Breast epithelium (tissue), 4 donors: ENCODE measurements around the gene TANGO2. TPM values are rescaled to one million over a fixed set of nuclear protein-coding genes. Genes with fewer than 3 reads are reported as not detected.

Source experiments
- DNase-seq, 2 donors: peaks; one replicate each; pipeline ENCODE4 v3.0.0-alpha.2; 2019; ENCODE audit warnings: low spot score in 2 of 2
- H3K27ac ChIP-seq, 2 donors: fragments of 200-600 bp; sonication (generic) in 1 of 2; one replicate each; pipeline ENCODE4 v1.5.1; 2016 to 2019; ENCODE audit warnings: mild to moderate bottlenecking in 1 of 2
- H3K27me3 ChIP-seq, 2 donors: fragments of 200-600 bp; sonication (generic) in 1 of 2; one replicate each; pipeline versions ENCODE4 v1.5.1 to v1.6.0; 2017 to 2019; ENCODE audit warnings: control low read depth in 1 of 2, mild to moderate bottlenecking in 1 of 2
- H3K36me3 ChIP-seq: fragments of 200-600 bp; one replicate; pipeline ENCODE4 v1.5.1; 2019
- H3K4me1 ChIP-seq, 2 donors: fragments of 200-600 bp; sonication (generic); one replicate each; pipeline ENCODE4 v1.5.1; 2016 to 2019; ENCODE audit warnings: control low read depth in 1 of 2
- H3K4me3 ChIP-seq, 3 donors: fragments of 200-600 bp; sonication (generic); 1 replicate in 2 of 3; 2 replicates in 1 of 3; pipeline ENCODE4 v1.5.1; 2016 to 2019; ENCODE audit warnings: mild to moderate bottlenecking in 3 of 3, moderate library complexity in 2 of 3
- H3K9me3 ChIP-seq, 2 donors: fragments of 200-600 bp; sonication (generic) in 1 of 2; one replicate each; pipeline ENCODE4 v1.5.1; 2016 to 2019; ENCODE audit warnings: control low read depth in 1 of 2
- CTCF ChIP-seq, 3 donors: fragments of 450-650 bp; IDR thresholded peaks; one replicate each; pipeline ENCODE4 v1.5.1; 2016 to 2017; ENCODE audit warnings: antibody characterized with exemption in 3 of 3, mild to moderate bottlenecking in 3 of 3, moderate library complexity in 3 of 3
- POLR2A ChIP-seq: fragments of 450-650 bp; IDR thresholded peaks from one replicate; pipeline ENCODE4 v1.6.1; 2016; ENCODE audit warnings: antibody characterized with exemption, mild to moderate bottlenecking, moderate library complexity
- POLR2AphosphoS5 ChIP-seq, 3 donors: sonication (generic); formaldehyde crosslinking; IDR thresholded peaks; one replicate each; pipeline ENCODE4 v1.6.1; 2017; ENCODE audit warnings: antibody characterized with exemption in 3 of 3
- intact Hi-C: fragments of 100-400 bp; cut with DNase I; formaldehyde crosslinking; loops from one replicate; pipeline ENCODE4 v1.15.1; 2023; ENCODE audit warnings: low total_unique reads
- total RNA-seq, 3 donors: library from RNA; depleted of rRNA; stranded (reverse); fragments of >200 nt; gene quantifications; one replicate each; pipeline ENCODE4 v1.1.0, GENCODE V29; 2016

The TANGO2 gene
- total RNA-seq, 3 donors from 2014 or later: 25.9 to 55.4 (median 33.4) TPM

DNA sequence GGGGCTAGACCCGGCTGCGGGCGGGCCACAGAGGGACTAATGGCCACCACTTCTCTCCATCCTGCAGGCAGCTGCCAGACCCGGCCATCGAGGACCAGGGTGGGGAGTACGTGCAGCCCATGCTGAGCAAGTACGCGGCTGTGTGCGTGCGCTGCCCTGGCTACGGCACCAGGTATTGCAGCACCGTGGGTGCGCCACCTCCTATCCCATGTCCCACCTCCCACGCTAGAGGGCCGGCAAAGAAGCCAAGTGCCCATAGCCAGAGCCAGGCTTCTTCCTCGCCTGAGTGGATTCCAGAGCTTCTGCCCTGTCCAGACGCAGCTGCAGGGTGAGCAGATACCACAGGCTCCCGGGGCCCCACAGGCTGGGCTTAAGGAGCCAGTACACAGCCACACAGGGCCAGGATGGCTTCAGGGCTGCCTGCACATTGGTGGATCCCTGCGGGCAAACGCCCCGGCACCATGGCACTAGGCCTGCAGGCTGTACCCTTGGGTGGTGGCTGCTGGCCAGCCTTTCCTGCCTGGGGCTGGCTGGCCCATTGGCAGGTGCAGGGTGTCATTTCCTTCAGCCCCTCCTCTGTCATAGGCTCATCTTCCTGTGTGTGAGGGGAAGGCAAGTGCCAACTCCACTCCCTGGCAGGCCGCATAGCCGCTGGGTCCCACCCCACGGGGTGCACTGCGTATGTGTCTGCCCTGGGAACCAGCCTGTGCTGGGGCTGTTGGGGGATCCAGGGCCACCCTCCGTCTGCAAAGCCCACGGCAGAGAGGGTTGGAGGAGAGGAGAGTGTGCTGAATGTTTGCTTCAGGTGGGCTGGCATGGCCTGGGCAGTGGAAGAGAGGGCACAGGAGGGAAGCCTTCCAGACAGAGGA lies 42.6 kb downstream of the TANGO2 start:
- Histone ChIP-seq H3K9me3 (no peaks in the 10 kb centered on the region), H3K4me1 (no peaks in the 10 kb centered on the region), H3K27me3 (no peaks in the 10 kb centered on the region), H3K36me3 (no peaks in the 10 kb centered on the region), H3K27ac (no peak overlapping the region), H3K4me3 (no peak overlapping the region)
- intact Hi-C loops: loop anchor here (5.0 kb wide), 1 partner anchor 904 kb away; the partner anchor contains the start of gene AIFM3
- no peak for DNase-seq
- TF ChIP-seq CTCF (IDR thresholded peaks at IDR 0.05) (peak in 1 of 3 donors; percentile 11), POLR2AphosphoS5 (IDR thresholded peaks at IDR 0.05) (no peak), POLR2A (no peak)

- no peak for DNase-seq
- no peaks in the 10 kb centered on the region for H3K36me3 ChIP-seq
- no peaks in the 10 kb centered on the region for H3K4me1 ChIP-seq
- no peaks in the 10 kb centered on the region for H3K9me3 ChIP-seq
- H3K27ac ChIP-seq: no peak overlapping the region
- TF ChIP-seq POLR2A: no peak
- no peak for TF ChIP-seq POLR2AphosphoS5 (IDR thresholded peaks at IDR 0.05)
- no peak for TF ChIP-seq CTCF (IDR thresholded peaks at IDR 0.05)
- H3K4me3 ChIP-seq: no peak overlapping the region
- no peaks in the 10 kb centered on the region for H3K27me3 ChIP-seq
- intact Hi-C loops: loop anchor here (5.0 kb wide), 1 partner anchor 903 kb away; the partner anchor contains the start of gene AIFM3
Measured at GRCh38 chr22:20064140-20064480, 43.2 kb downstream of the TANGO2 start.

GRCh38 chr22:20064545-20065262 lies 43.8 kb downstream of the TANGO2 start:
- TF ChIP-seq POLR2AphosphoS5 (IDR thresholded peaks at IDR 0.05) (no peak), CTCF (IDR thresholded peaks at IDR 0.05) (no peak), POLR2A (no peak)
- Histone ChIP-seq H3K27me3 (no peaks in the 10 kb centered on the region), H3K4me1 (no peaks in the 10 kb centered on the region)

GRCh38 chr22:20065896-20066616 lies 45.1 kb downstream of the TANGO2 start:
- Histone ChIP-seq H3K9me3 (no peaks in the 10 kb centered on the region), H3K27ac (no peak overlapping the region), H3K36me3 (no peaks in the 10 kb centered on the region), H3K4me1 (no peaks in the 10 kb centered on the region), H3K27me3 (no peaks in the 10 kb centered on the region), H3K4me3 (no peak overlapping the region)
- no peak for TF ChIP-seq POLR2A
- TF ChIP-seq POLR2AphosphoS5 (IDR thresholded peaks at IDR 0.05): no peak
- no peak for TF ChIP-seq CTCF (IDR thresholded peaks at IDR 0.05)
- intact Hi-C loops: no loop called here
- no peak for DNase-seq

More at GRCh38 chr22:20064545-20065262, 43.8 kb downstream of the TANGO2 start:
- intact Hi-C loops: loop anchor here (5.0 kb wide), 1 partner anchor 903 kb away; the partner anchor contains the start of gene AIFM3
- Histone ChIP-seq H3K9me3 (no peaks in the 10 kb centered on the region), H3K4me3 (no peak overlapping the region), H3K36me3 (no peaks in the 10 kb centered on the region), H3K27ac (no peak overlapping the region)
- DNase-seq: no peak
